Loucy (cell line): ENCODE measurements around the gene SMTNL2.

Source experiments
- CTCF ChIP-seq: fragments of 200-600 bp; sonication (generic); conservative IDR thresholded peaks from 2 replicates; pipeline ENCODE4 v1.5.1; 2014; ENCODE audit warnings: mild to moderate bottlenecking, antibody characterized with exemption, low read length
- EZH2phosphoT487 ChIP-seq: fragments of 200-600 bp; IDR thresholded peaks from 2 replicates; pipeline ENCODE4 v1.6.1; 2018; ENCODE audit warnings: antibody characterized with exemption, mild to moderate bottlenecking, moderate library complexity, borderline replicate concordance

- TF ChIP-seq CTCF, result no peak
- no peak for TF ChIP-seq EZH2phosphoT487
Measured at GRCh38 chr17:4598776-4599504, 14.6 kb downstream of the SMTNL2 start.
